ENCODE data around the gene SPOPL.

Gene SPOPL

GRCh38 chr2:138579556-138579955 is 78.0 kb downstream of the SPOPL start:
- no peak for DNase-seq
- no peak for TF ChIP-seq GATA1 (IDR thresholded peaks at IDR 0.05; ENCODE audit: low read depth, low read length)
- TF ChIP-seq POLR2A (IDR thresholded peaks at IDR 0.05; ENCODE audit: low read length) = no peak

- TF ChIP-seq POLR2A (IDR thresholded peaks at IDR 0.05; ENCODE audit: low read length) (no peak), GATA1 (IDR thresholded peaks at IDR 0.05; ENCODE audit: low read depth, low read length) (no peak)
- DNase-seq = no peak
These were observed 80.3 kb downstream of the SPOPL start for GRCh38 chr2:138581909-138582308.

- DNase-seq = no peak
- TF ChIP-seq GATA1 (IDR thresholded peaks at IDR 0.05; ENCODE audit: low read depth, low read length) (no peak), POLR2A (IDR thresholded peaks at IDR 0.05; ENCODE audit: low read length) (no peak)
These were observed 88.1 kb downstream of the SPOPL start for GRCh38 chr2:138589663-138590062.

GRCh38 chr2:138596403-138596802 is 94.8 kb downstream of the SPOPL start:
- TF ChIP-seq GATA1 (IDR thresholded peaks at IDR 0.05; ENCODE audit: low read depth, low read length) (no peak), POLR2A (IDR thresholded peaks at IDR 0.05; ENCODE audit: low read length) (no peak)
- no peak for DNase-seq

- no peak for DNase-seq
- TF ChIP-seq POLR2A (IDR thresholded peaks at IDR 0.05; ENCODE audit: low read length) = no peak
- TF ChIP-seq GATA1 (IDR thresholded peaks at IDR 0.05; ENCODE audit: low read depth, low read length) = no peak
These were observed 99.3 kb downstream of the SPOPL start for GRCh38 chr2:138600732-138601457.

- TF ChIP-seq GATA1 (IDR thresholded peaks at IDR 0.05; ENCODE audit: low read depth, low read length) (no peak), POLR2A (IDR thresholded peaks at IDR 0.05; ENCODE audit: low read length) (no peak)
- DNase-seq = no peak
These were observed 100.0 kb downstream of the SPOPL start for GRCh38 chr2:138601458-138602165.

- no peak for DNase-seq
- TF ChIP-seq GATA1 (IDR thresholded peaks at IDR 0.05; ENCODE audit: low read depth, low read length) (no peak), POLR2A (IDR thresholded peaks at IDR 0.05; ENCODE audit: low read length) (no peak)
These were observed 100.5 kb downstream of the SPOPL start for GRCh38 chr2:138602166-138602460.

DNA sequence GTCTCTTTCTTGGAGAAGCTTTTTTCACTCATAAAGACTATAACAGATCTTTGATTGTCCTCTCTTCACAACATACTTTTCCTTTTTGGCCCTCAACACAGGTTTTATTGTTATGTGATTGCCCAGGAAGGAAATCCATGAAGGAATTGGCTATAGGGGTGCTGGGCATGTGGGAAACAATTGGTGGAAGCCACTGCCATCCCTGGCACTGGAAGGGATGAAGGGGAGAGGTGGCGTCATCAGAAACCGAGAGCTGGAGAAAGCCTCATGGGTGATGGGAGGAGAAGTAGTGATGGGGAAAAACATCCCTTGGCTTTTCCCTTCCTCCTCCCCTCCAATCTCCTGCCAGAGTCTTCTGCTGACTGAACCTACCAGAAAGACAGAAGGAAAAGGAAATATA is 106.2 kb downstream of the SPOPL start:
- TF ChIP-seq POLR2A (IDR thresholded peaks at IDR 0.05; ENCODE audit: low read length) = no peak
- TF ChIP-seq GATA1 (IDR thresholded peaks at IDR 0.05; ENCODE audit: low read depth, low read length) = no peak
- no peak for DNase-seq

GRCh38 chr2:138609446-138609845 is 107.9 kb downstream of the SPOPL start:
- no peak for DNase-seq
- TF ChIP-seq GATA1 (IDR thresholded peaks at IDR 0.05; ENCODE audit: low read depth, low read length) (no peak), POLR2A (IDR thresholded peaks at IDR 0.05; ENCODE audit: low read length) (no peak)

- DNase-seq = no peak
- no peak for TF ChIP-seq POLR2A (IDR thresholded peaks at IDR 0.05; ENCODE audit: low read length)
- TF ChIP-seq GATA1 (IDR thresholded peaks at IDR 0.05; ENCODE audit: low read depth, low read length) = no peak
These were observed 108.8 kb downstream of the SPOPL start for GRCh38 chr2:138610201-138610953.

DNA sequence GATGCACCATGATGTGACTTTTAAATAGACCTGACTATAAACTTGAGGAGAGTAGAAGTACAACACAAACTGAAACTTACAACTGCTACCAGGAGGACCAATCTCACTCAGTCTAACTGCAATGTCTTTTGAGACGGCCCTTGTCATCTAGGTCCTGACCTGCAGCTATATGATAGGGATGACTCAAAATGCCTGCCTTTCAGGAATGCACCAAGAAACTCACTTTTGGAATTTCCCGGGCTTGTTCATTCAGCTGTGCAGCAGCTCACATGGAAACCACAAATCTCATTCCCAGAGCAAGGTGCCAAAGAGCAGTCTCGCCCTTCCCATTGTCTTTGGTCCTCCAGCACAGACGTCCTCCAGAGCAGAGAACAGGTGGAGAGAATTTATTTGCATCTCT is 113.7 kb downstream of the SPOPL start:
- TF ChIP-seq POLR2A (IDR thresholded peaks at IDR 0.05; ENCODE audit: low read length) (no peak), GATA1 (IDR thresholded peaks at IDR 0.05; ENCODE audit: low read depth, low read length) (no peak)
- no peak for DNase-seq

DNA sequence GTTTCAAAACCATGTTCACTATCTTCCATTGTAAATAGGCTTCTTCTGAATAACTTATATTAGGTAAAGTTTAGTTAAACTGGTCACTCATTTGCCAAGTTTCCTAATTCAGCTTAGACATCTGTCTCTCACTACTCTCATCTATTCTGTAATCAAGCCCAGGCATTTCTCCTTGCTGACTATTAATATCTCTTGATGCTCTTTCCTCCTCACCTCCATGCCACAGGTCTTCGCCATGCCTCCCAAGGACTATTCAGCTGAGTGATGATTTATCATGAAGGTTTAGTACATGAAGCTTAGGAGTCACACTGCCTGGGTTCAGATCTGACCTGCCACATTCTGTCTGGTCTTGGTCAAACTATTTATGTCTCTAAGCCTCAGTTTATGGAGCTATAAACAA is 115.5 kb downstream of the SPOPL start:
- DNase-seq = no peak
- no peak for TF ChIP-seq POLR2A (IDR thresholded peaks at IDR 0.05; ENCODE audit: low read length)
- no peak for TF ChIP-seq GATA1 (IDR thresholded peaks at IDR 0.05; ENCODE audit: low read depth, low read length)

DNA sequence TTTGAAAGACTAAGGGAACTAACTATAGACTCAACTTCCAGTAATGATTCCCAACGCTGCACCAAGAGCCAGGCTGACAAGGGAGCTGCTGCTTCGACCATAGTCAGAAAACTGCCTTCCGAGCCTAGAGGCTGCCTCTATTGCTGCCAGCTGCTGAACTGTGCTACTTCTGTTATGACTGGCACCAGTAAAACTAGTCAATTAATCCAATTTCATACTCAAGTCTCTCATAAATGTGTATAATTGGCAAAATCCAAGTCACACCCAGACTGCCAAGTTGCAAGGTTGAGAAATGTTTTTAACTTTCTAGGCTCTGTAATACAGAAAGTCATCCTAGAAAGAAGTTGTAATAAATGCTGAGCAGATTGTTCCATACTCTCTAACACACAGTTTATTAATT is 117.4 kb downstream of the SPOPL start:
- no peak for DNase-seq
- no peak for TF ChIP-seq GATA1 (IDR thresholded peaks at IDR 0.05; ENCODE audit: low read depth, low read length)
- no peak for TF ChIP-seq POLR2A (IDR thresholded peaks at IDR 0.05; ENCODE audit: low read length)

GRCh38 chr2:138620431-138620830 is 118.9 kb downstream of the SPOPL start:
- no peak for DNase-seq
- no peak for TF ChIP-seq POLR2A (IDR thresholded peaks at IDR 0.05; ENCODE audit: low read length)
- no peak for TF ChIP-seq GATA1 (IDR thresholded peaks at IDR 0.05; ENCODE audit: low read depth, low read length)

Data from erythroblast (primary cell).